GM20000 (cell line): ENCODE measurements around the gene REV3L.
"Not testable (repeated sequence)": the region's sequence is repeated elsewhere in the genome, so short reads cannot be mapped to it uniquely, and the experiment has no call there.

ENCODE experiments used
- DNase-seq: peaks from one replicate; pipeline ENCODE4 v3.0.0; 2012; ENCODE audit warnings: low spot score
- CTCF ChIP-seq: IDR thresholded peaks from 2 replicates; pipeline ENCODE4 v1.5.1; 2012; ENCODE audit warnings: mild to moderate bottlenecking, control low read depth; ENCODE audit errors: extremely low read depth, missing control alignments

Gene REV3L

GRCh38 chr6:111307275-111307858, 175.7 kb downstream of the REV3L start:
- TF ChIP-seq CTCF: no peak
- DNase-seq: no peak

- DNase-seq: no peak
- TF ChIP-seq CTCF: no peak
Measured at GRCh38 chr6:111306104-111306888, 176.7 kb downstream of the REV3L start.

GRCh38 chr6:111301946-111302345, 181.1 kb downstream of the REV3L start:
- TF ChIP-seq CTCF: no peak
- DNase-seq: peak; percentile 26

- DNase-seq: not testable (repeated sequence)
Measured at GRCh38 chr6:111300938-111301800, 181.8 kb downstream of the REV3L start.

GRCh38 chr6:111297776-111298175, 185.2 kb downstream of the REV3L start:
- DNase-seq: no peak
- no peak for TF ChIP-seq CTCF

GRCh38 chr6:111294374-111294967, 188.5 kb downstream of the REV3L start:
- no peak for DNase-seq
- TF ChIP-seq CTCF: no peak

GRCh38 chr6:111291336-111292259, 191.4 kb downstream of the REV3L start:
- TF ChIP-seq CTCF: no peak
- DNase-seq: no peak

- not testable (repeated sequence) for DNase-seq
Measured at GRCh38 chr6:111290689-111291335, 192.2 kb downstream of the REV3L start.

- not testable (repeated sequence) for DNase-seq
Measured at GRCh38 chr6:111284356-111284755, 198.7 kb downstream of the REV3L start.
